PC-3 (cell line): Measurements from ENCODE around the gene MYOZ1.
"Not testable (repeated sequence)": the region's sequence is repeated elsewhere in the genome, so short reads cannot be mapped to it uniquely, and the experiment has no call there.

Experiments
- CTCF ChIP-seq: fragments of 300-600 bp; sonication (generic); conservative IDR thresholded peaks from 2 replicates; pipeline ENCODE4 v1.5.1; 2017; ENCODE audit warnings: antibody characterized with exemption, low read depth, mild to moderate bottlenecking, low read length
- EZH2 ChIP-seq: fragments of 300-600 bp; sonication (generic); IDR thresholded peaks from one replicate; pipeline ENCODE4 v1.6.1; 2017; ENCODE audit warnings: antibody characterized with exemption, mild to moderate bottlenecking, low read length; ENCODE audit not compliant: unreplicated experiment

- not testable (repeated sequence) for TF ChIP-seq EZH2, CTCF
Observed at GRCh38 chr10:73663621-73664020, 22.3 kb upstream of the MYOZ1 start.
